ENCODE results near the gene KLF16.

DNA sequence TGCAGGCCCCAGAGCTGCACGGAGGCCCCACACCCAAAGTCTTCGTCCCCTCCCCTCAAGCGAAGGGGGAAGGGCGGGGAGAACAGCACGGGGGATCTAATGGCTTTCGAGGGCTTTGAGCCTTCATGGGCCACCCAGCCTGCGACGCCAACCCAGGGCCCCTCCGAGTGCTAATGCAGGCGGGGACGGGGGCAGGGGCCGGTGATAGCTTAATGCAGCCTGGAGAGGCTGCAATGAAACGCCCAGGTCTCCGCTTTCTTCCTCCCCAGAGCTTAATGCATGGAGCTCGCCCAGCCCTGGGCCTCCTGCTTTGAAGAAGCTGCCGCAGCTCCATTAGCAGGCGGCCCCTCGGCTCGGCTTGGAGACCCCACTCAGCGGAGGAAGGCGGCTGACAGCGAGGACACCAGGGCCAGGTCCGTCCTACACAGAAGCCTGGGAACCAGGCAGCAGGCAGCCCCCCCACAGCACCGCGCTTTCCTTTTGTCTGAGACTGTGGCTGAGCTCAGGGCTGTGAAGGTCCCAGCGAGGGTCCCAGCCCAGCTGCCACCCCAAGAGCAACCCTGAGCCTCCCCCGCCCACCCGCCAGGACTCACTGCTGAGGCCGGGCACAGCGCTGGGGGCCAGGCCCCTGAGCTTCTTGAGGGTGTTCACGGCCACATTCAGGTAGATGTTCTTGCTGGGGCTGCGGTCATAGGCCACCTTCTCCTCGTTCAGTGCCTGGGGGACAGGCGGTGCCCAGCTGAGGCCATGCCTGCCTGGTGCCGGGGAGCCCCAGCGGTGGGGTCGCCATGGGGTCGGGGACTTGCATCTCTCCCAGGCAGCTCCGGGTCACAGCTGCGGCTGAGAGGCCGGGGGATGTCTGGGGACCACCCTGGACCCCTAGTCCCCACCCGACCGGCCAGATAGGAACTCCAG, 43.8 kb downstream of the KLF16 start:
- no peak for TF ChIP-seq POLR2A (IDR thresholded peaks at IDR 0.05)
- TF ChIP-seq, protein P1, sequence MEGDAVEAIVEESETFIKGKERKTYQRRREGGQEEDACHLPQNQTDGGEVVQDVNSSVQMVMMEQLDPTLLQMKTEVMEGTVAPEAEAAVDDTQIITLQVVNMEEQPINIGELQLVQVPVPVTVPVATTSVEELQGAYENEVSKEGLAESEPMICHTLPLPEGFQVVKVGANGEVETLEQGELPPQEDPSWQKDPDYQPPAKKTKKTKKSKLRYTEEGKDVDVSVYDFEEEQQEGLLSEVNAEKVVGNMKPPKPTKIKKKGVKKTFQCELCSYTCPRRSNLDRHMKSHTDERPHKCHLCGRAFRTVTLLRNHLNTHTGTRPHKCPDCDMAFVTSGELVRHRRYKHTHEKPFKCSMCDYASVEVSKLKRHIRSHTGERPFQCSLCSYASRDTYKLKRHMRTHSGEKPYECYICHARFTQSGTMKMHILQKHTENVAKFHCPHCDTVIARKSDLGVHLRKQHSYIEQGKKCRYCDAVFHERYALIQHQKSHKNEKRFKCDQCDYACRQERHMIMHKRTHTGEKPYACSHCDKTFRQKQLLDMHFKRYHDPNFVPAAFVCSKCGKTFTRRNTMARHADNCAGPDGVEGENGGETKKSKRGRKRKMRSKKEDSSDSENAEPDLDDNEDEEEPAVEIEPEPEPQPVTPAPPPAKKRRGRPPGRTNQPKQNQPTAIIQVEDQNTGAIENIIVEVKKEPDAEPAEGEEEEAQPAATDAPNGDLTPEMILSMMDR (IDR thresholded peaks at IDR 0.05), result no peak
